ENCODE data around the gene LCAT. TPM values are rescaled to one million over a fixed set of nuclear protein-coding genes. Genes with fewer than 3 reads are reported as not detected.

LCAT gene
- total and polyA plus RNA-seq, 2 donors (not counting 1 experiment from before 2014, with no cell fraction given) = 7.6 to 16.3 TPM

GRCh38 chr16:67946966-67947558, 3.1 kb upstream of the LCAT start:
- Mint-ChIP-seq H3K27me3 (no peaks in the 10 kb centered on the region), H3K4me1 (peaks cover 2% of the 10 kb centered on the region), H3K4me3 (no peak overlapping the region), H3K27ac (no peak overlapping the region), H3K9me3 (ENCODE audit: insufficient read depth) (no peaks in the 10 kb centered on the region)
- ATAC-seq (ENCODE audit: low read depth) (no peak), DNase-seq (no peak)
- Histone ChIP-seq H3K4me2 (replicated peaks; ENCODE audit: low read depth, low read length, poor library complexity, severe bottlenecking) (no peak overlapping the region), H2AFZ (ENCODE audit: insufficient read depth, low read depth, low read length, poor library complexity, severe bottlenecking) (no peak overlapping the region), H3K79me2 (ENCODE audit: control insufficient read depth, insufficient read depth, low read length) (peaks cover 27% of the 10 kb centered on the region), H3K27me3 (replicated peaks in 1 of 4; ENCODE audit: control extremely low read depth in 1 of 4, control insufficient read depth in 3 of 4, insufficient read depth in 4 of 4, low read length in 3 of 4) (no peaks in the 10 kb centered on the region), H3K27ac (ENCODE audit: low read length in 2 of 2) (no peak overlapping the region), H3K4me1 (ENCODE audit: control insufficient read depth in 2 of 2, insufficient read depth in 2 of 2, low read length in 2 of 2) (peaks cover 0 to 5% of the 10 kb centered on the region in 2 donors), H3K9ac (ENCODE audit: low read length) (no peak overlapping the region), H3K36me3 (replicated peaks in 1 of 2; ENCODE audit: control extremely low read depth in 1 of 2, control insufficient read depth in 1 of 2, extremely low read depth in 1 of 2, insufficient read depth in 2 of 2, low read length in 1 of 2) (peaks cover 0 to 15% of the 10 kb centered on the region in 2 experiments), H3K4me3 (ENCODE audit: control extremely low read depth in 1 of 5, extremely low read depth in 1 of 5, insufficient read depth in 1 of 5, low read depth in 2 of 5, low read length in 4 of 5) (no peak overlapping the region), H3K9me3 (ENCODE audit: control extremely low read depth in 1 of 3, control insufficient read depth in 2 of 3, insufficient read depth in 1 of 3, low read length in 2 of 3) (no peaks in the 10 kb centered on the region), H4K20me1 (ENCODE audit: control insufficient read depth, insufficient read depth, low read length, poor library complexity, severe bottlenecking) (peaks cover 8% of the 10 kb centered on the region)
- TF ChIP-seq EZH2 (IDR thresholded peaks at IDR 0.05; ENCODE audit: borderline replicate concordance, insufficient read depth, low read depth, low read length, poor library complexity, severe bottlenecking) (no peak), CTCF (IDR thresholded peaks at IDR 0.05) (no peak)
- POLR2A ChIA-PET = no interaction called here
- 96% methylated on average over 17 of the region's 28 CpGs for WGBS (ENCODE audit: insufficient coverage)
- intact Hi-C loops (cut with micrococcal nuclease) = no loop called here
- CTCF ChIA-PET = interaction anchor here (0.6 to 1.4 kb wide), 5 partner anchors 10 to 97 kb away, joined by 3 to 5 read pairs (median 3); partner anchors contain the start of gene PSMB10

GRCh38 chr16:67946128-67946569, 2.2 kb upstream of the LCAT start:
- H3K36me3 ChIP-seq (replicated peaks in 1 of 2; ENCODE audit: control extremely low read depth in 1 of 2, control insufficient read depth in 1 of 2, extremely low read depth in 1 of 2, insufficient read depth in 2 of 2, low read length in 1 of 2) = peaks cover 0 to 11% of the 10 kb centered on the region in 2 experiments
- no peak overlapping the region for H2AFZ ChIP-seq (ENCODE audit: insufficient read depth, low read depth, low read length, poor library complexity, severe bottlenecking)
- no peak overlapping the region for H3K27ac ChIP-seq (ENCODE audit: low read length in 2 of 2)
- H3K4me1 ChIP-seq (ENCODE audit: control insufficient read depth in 2 of 2, insufficient read depth in 2 of 2, low read length in 2 of 2) = peaks cover 0 to 10% of the 10 kb centered on the region in 2 donors
- CTCF ChIA-PET = interaction anchor here (0.7 to 1.4 kb wide), 4 partner anchors 9 to 62 kb away, joined by 3 to 5 read pairs (median 4); partner anchors contain the start of gene PSMB10
- peaks cover 36% of the 10 kb centered on the region for H3K79me2 ChIP-seq (ENCODE audit: control insufficient read depth, insufficient read depth, low read length)
- 96% methylated on average over 19 of the region's 20 CpGs for WGBS (ENCODE audit: insufficient coverage)
- H3K9ac ChIP-seq (ENCODE audit: low read length) = no peak overlapping the region
- no peak overlapping the region for H3K4me2 ChIP-seq (replicated peaks; ENCODE audit: low read depth, low read length, poor library complexity, severe bottlenecking)
- DNase-seq (no peak), ATAC-seq (ENCODE audit: low read depth) (no peak)
- H3K9me3 Mint-ChIP-seq (ENCODE audit: insufficient read depth) = no peaks in the 10 kb centered on the region
- H3K4me3 ChIP-seq (ENCODE audit: control extremely low read depth in 1 of 5, extremely low read depth in 1 of 5, insufficient read depth in 1 of 5, low read depth in 2 of 5, low read length in 4 of 5) = no peak overlapping the region
- intact Hi-C loops (cut with micrococcal nuclease) = no loop called here
- H3K27me3 ChIP-seq (replicated peaks in 1 of 4; ENCODE audit: control extremely low read depth in 1 of 4, control insufficient read depth in 3 of 4, insufficient read depth in 4 of 4, low read length in 3 of 4) = no peaks in the 10 kb centered on the region
- H3K4me3 Mint-ChIP-seq = no peak overlapping the region
- no peaks in the 10 kb centered on the region for H3K27me3 Mint-ChIP-seq
- no peaks in the 10 kb centered on the region for H3K9me3 ChIP-seq (ENCODE audit: control extremely low read depth in 1 of 3, control insufficient read depth in 2 of 3, insufficient read depth in 1 of 3, low read length in 2 of 3)
- H3K27ac Mint-ChIP-seq = no peak overlapping the region
- H4K20me1 ChIP-seq (ENCODE audit: control insufficient read depth, insufficient read depth, low read length, poor library complexity, severe bottlenecking) = peaks cover 11% of the 10 kb centered on the region
- TF ChIP-seq EZH2 (IDR thresholded peaks at IDR 0.05; ENCODE audit: borderline replicate concordance, insufficient read depth, low read depth, low read length, poor library complexity, severe bottlenecking) = no peak
- TF ChIP-seq CTCF (IDR thresholded peaks at IDR 0.05) = no peak
- peaks cover 4% of the 10 kb centered on the region for H3K4me1 Mint-ChIP-seq
- POLR2A ChIA-PET = no interaction called here

Measured in B cell (primary cell).